Loucy (cell line): ENCODE results near the gene ITGB5.

Experiments used
- H2AFZ ChIP-seq: fragments of 200-600 bp; sonication (generic); 2 replicates; pipeline ENCODE4 v1.6.0; 2016; ENCODE audit warnings: antibody characterized with exemption, mild to moderate bottlenecking, low read length, moderate library complexity
- H3F3A ChIP-seq: fragments of 200-600 bp; 2 replicates; pipeline ENCODE4 v1.6.0; 2016; ENCODE audit warnings: antibody characterized with exemption, low read depth, mild to moderate bottlenecking
- H3K27me3 ChIP-seq: fragments of 200-600 bp; sonication (generic); 2 replicates; pipeline ENCODE4 v1.6.1; 2014; ENCODE audit warnings: low read length, mild to moderate bottlenecking; ENCODE audit not compliant: insufficient read depth, poor library complexity, severe bottlenecking
- H3K36me3 ChIP-seq: fragments of 200-600 bp; sonication (generic); 2 replicates; pipeline ENCODE4 v1.6.1; 2016; ENCODE audit warnings: low read length; ENCODE audit not compliant: insufficient read depth
- H3K4me1 ChIP-seq: fragments of 200-600 bp; sonication (generic); 2 replicates; pipeline ENCODE4 v1.5.1; 2014; ENCODE audit warnings: low read length, mild to moderate bottlenecking; ENCODE audit not compliant: insufficient read depth, poor library complexity, severe bottlenecking
- H3K4me2 ChIP-seq: fragments of 200-600 bp; sonication (generic); 2 replicates; pipeline ENCODE4 v1.6.0; 2014; ENCODE audit warnings: antibody characterized with exemption, low read length, low read depth, mild to moderate bottlenecking; ENCODE audit not compliant: poor library complexity, severe bottlenecking
- H3K4me3 ChIP-seq: fragments of 200-600 bp; sonication (generic); 2 replicates; pipeline ENCODE4 v1.5.1; 2014; ENCODE audit warnings: low read length, mild to moderate bottlenecking, mixed read lengths; ENCODE audit not compliant: poor library complexity, severe bottlenecking
- H3K79me2 ChIP-seq: fragments of 200-600 bp; sonication (generic); 2 replicates; pipeline ENCODE4 v1.6.1; 2014; ENCODE audit warnings: low read length; ENCODE audit not compliant: insufficient read depth
- H3K9ac ChIP-seq: fragments of 200-600 bp; sonication (generic); 2 replicates; pipeline ENCODE4 v1.6.0; 2014; ENCODE audit warnings: mild to moderate bottlenecking, low read depth, low read length, moderate library complexity; ENCODE audit not compliant: poor library complexity, severe bottlenecking
- H3K9me2 ChIP-seq: fragments of 200-600 bp; sonication (generic); replicated peaks from 2 replicates; pipeline ENCODE4 v1.6.1; 2016; ENCODE audit warnings: low read depth, low read length, mixed read lengths
- H3K9me3 ChIP-seq: fragments of 200-600 bp; sonication (generic); 2 replicates; pipeline ENCODE4 v1.6.1; 2014; ENCODE audit warnings: mild to moderate bottlenecking, antibody characterized with exemption, low read length, low read depth; ENCODE audit not compliant: insufficient read depth
- H4K20me1 ChIP-seq: fragments of 200-600 bp; sonication (generic); 2 replicates; pipeline ENCODE4 v1.6.0; 2014; ENCODE audit warnings: antibody characterized with exemption, low read length, mild to moderate bottlenecking; ENCODE audit not compliant: insufficient read depth, poor library complexity, severe bottlenecking
- EZH2phosphoT487 ChIP-seq: fragments of 200-600 bp; IDR thresholded peaks from 2 replicates; pipeline ENCODE4 v1.6.1; 2018; ENCODE audit warnings: antibody characterized with exemption, mild to moderate bottlenecking, moderate library complexity, borderline replicate concordance
- TF ChIP-seq, protein P1 (sequence below): fragments of 200-600 bp; sonication (generic); conservative IDR thresholded peaks from 2 replicates; pipeline ENCODE4 v1.5.1; 2014; ENCODE audit warnings: mild to moderate bottlenecking, antibody characterized with exemption, low read length

Gene ITGB5

DNA sequence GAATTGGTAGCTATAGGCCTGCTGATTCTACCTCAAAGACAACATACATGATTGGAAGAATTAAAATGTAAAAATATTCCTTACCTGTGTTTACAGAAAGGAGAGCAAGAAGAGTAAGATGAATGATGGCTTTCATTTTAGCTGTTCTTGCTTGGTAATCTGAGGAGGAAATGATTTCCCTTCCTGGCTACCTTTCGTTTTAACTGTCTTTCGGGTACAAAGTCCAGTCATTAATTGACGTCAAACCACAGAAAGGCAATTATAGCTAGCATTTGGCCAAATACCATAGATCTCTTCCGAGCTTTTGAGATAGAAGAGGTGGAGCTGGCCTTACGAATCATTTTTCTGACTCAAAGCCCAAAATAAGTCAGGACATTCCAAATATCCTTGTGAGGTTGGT, 47.4 kb upstream of the ITGB5 start, which contains the start of gene MUC13:
TSS of gene MUC13 (minus strand) at position 175 of the 400 bp plus-strand sequence. CDS start at position 136, 39 bp downstream.
- H3K9me2 ChIP-seq: no peaks in the 10 kb centered on the region
- no peaks in the 10 kb centered on the region for H3K27me3 ChIP-seq
- H2AFZ ChIP-seq: no peak within 1 kb of the TSS
- H3K4me3 ChIP-seq: no peak within 1 kb of the TSS
- no peaks in the 10 kb centered on the region for H4K20me1 ChIP-seq
- TF ChIP-seq EZH2phosphoT487: no peak
- TF ChIP-seq, protein P1, sequence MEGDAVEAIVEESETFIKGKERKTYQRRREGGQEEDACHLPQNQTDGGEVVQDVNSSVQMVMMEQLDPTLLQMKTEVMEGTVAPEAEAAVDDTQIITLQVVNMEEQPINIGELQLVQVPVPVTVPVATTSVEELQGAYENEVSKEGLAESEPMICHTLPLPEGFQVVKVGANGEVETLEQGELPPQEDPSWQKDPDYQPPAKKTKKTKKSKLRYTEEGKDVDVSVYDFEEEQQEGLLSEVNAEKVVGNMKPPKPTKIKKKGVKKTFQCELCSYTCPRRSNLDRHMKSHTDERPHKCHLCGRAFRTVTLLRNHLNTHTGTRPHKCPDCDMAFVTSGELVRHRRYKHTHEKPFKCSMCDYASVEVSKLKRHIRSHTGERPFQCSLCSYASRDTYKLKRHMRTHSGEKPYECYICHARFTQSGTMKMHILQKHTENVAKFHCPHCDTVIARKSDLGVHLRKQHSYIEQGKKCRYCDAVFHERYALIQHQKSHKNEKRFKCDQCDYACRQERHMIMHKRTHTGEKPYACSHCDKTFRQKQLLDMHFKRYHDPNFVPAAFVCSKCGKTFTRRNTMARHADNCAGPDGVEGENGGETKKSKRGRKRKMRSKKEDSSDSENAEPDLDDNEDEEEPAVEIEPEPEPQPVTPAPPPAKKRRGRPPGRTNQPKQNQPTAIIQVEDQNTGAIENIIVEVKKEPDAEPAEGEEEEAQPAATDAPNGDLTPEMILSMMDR: no peak
- H3K4me2 ChIP-seq: no peak within 1 kb of the TSS
- H3K79me2 ChIP-seq: no peaks in the 10 kb centered on the region
- H3K36me3 ChIP-seq: no peaks in the 10 kb centered on the region
- no peaks in the 10 kb centered on the region for H3K9me3 ChIP-seq
- no peak within 1 kb of the TSS for H3K9ac ChIP-seq
- no peaks in the 10 kb centered on the region for H3F3A ChIP-seq
- H3K4me1 ChIP-seq: no peaks in the 10 kb centered on the region

DNA sequence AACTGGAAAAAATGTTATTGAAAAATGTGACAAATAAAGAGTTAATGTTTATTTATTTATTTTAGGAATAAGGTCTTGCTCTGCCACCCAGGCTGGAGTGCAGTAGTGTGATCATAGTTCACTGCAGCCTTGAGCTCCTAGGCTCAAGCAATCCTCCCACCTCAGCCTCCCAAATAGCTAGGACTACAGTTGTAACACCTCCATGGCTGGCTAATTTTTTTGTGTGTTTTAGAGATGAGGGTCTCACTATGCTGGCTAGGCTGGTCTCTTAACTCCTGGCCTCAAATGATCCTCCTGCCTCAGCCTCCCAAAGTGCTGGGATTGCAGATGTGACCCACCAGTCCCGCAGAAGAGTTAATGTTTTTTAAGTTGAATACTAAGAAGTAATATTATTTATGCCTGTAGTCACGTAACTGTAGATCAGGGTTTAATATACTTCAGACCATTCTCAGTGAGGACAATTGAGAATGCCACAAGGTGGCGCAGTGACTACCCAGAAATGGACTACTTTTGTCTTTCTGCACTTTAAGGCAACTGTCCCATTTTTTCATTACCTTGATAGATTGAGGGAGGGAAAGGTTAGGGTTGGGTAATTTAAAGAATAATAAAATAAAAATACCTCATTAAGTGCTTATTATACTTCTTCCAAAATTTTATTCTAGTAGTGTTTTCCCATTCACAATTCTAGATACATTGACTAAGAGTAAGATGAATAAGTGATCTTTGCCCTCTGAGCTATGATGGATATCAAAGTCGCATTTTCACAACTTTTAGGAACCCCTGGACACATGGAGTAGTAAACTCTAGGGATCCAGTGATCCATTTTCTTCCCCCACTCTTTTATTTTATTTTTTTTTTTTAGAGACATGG, 41.4 kb upstream of the ITGB5 start:
- Histone ChIP-seq H3K9me2 (no peaks in the 10 kb centered on the region), H3F3A (no peaks in the 10 kb centered on the region), H4K20me1 (no peaks in the 10 kb centered on the region), H3K9ac (no peak overlapping the region), H3K36me3 (no peaks in the 10 kb centered on the region), H3K9me3 (no peaks in the 10 kb centered on the region), H3K4me2 (no peak overlapping the region), H3K27me3 (no peaks in the 10 kb centered on the region), H3K4me1 (no peaks in the 10 kb centered on the region), H3K4me3 (no peak overlapping the region), H3K79me2 (no peaks in the 10 kb centered on the region), H2AFZ (no peak overlapping the region)
- TF ChIP-seq EZH2phosphoT487: no peak
- TF ChIP-seq, protein P1: peak; percentile 74

DNA sequence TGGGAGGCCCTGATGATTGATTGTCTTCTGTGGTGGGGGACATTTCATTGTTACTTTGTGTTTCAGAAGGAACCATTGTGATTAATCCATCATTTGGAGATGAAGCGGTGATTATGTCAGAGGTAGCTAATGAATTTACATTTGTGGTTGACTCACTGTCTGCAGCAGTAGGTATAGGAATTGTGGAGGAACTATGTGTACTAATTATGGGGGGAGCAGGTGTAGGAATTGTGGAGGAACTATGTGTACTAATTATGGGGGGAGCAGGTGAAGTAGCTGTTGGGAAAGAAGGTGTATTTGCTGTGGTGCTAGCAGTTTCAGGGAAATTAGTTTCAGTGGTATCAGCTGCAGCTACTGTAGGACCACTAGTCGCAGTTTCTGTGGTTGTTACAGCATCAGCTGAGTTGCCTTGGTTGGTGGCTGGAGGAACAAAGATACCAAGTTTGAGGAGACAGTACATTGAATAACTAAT, 40.4 kb upstream of the ITGB5 start:
- H3K4me2 ChIP-seq: no peak overlapping the region
- no peaks in the 10 kb centered on the region for H3K79me2 ChIP-seq
- H3K4me3 ChIP-seq: no peak overlapping the region
- no peak overlapping the region for H3K9ac ChIP-seq
- no peaks in the 10 kb centered on the region for H3K4me1 ChIP-seq
- H4K20me1 ChIP-seq: no peaks in the 10 kb centered on the region
- no peaks in the 10 kb centered on the region for H3K27me3 ChIP-seq
- no peaks in the 10 kb centered on the region for H3K36me3 ChIP-seq
- H3F3A ChIP-seq: no peaks in the 10 kb centered on the region
- no peaks in the 10 kb centered on the region for H3K9me3 ChIP-seq
- no peaks in the 10 kb centered on the region for H3K9me2 ChIP-seq
- H2AFZ ChIP-seq: no peak overlapping the region
- TF ChIP-seq, protein P1: no peak
- TF ChIP-seq EZH2phosphoT487: no peak
